Measurements from ENCODE around the gene KLHL3. TPM values are rescaled to one million over a fixed set of nuclear protein-coding genes. Genes with fewer than 3 reads are reported as not detected.

Gene KLHL3
- total and polyA plus RNA-seq, 2 donors (not counting 3 experiments of a cell fraction or from before 2014, with no cell fraction given): 8.8 to 13.6 TPM

DNA sequence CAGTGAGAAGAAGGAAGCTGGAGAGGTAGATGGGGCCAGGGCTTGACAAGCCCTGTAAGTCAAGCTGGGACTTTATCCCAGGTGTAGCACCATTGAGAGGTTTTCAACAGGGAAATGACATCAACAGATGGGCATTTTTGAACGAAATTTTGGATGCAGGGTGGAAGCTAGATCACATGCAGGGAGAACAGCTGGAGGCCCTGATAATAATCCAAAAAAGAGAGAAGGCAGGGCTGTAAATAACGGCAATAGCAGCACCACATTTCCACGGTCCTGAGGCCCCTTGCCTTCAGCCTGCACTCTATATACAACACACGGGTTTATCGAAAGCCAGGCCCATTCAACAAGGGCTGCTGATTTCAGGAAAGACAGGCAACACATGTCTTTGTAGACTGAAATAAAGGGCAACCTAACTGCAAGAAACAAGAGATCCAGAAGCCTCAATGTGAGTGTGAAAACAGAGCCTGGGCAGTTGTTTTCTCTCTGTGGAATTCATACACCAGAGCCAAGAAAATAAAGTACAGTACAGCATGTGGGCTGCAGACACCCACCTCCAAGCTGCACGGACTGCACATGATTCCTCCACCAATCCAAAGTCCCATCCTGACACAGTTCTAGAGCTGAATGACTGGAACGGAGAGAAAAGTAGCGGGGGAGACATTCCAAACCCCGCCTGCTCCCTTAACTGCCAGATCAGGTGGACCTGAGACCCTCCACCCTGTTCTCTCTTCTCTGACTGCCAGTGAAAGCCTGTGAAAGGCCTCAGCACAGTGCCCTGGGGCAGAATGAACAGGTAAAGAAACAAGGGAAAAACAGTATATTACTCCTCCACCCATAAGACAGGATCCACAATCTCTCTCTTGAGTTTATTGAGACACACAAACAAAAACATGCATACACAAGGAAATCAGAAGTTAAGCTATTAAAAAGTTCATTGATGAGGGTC lies 36.3 kb downstream of the KLHL3 start:
- H3K4me2 ChIP-seq (ENCODE audit: insufficient read depth, low read length): peak overlapping the region; percentile 11
- no peaks in the 10 kb centered on the region for H3K9me1 ChIP-seq (replicated peaks; ENCODE audit: control insufficient read depth, extremely low read depth, insufficient read depth, low read length)
- peak overlapping the region; percentile 74 for H2AFZ ChIP-seq (ENCODE audit: low read depth, low read length)
- H3K9ac ChIP-seq (replicated peaks; ENCODE audit: extremely low read depth, insufficient read depth, low read length): no peak overlapping the region
- FAIRE-seq (no peak), DNase-seq (ENCODE audit: low read depth, low spot score) (peak; percentile 60)
- POLR2A ChIA-PET: no interaction called here
- H3K9me3 ChIP-seq (replicated peaks; ENCODE audit: control insufficient read depth, insufficient read depth, low read length): no peaks in the 10 kb centered on the region
- H3K79me2 ChIP-seq (ENCODE audit: control insufficient read depth, insufficient read depth, low read length): no peaks in the 10 kb centered on the region
- TF ChIP-seq, protein P1, sequence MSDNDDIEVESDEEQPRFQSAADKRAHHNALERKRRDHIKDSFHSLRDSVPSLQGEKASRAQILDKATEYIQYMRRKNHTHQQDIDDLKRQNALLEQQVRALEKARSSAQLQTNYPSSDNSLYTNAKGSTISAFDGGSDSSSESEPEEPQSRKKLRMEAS (IDR thresholded peaks at IDR 0.05; ENCODE audit: insufficient read depth, insufficient read length): no peak
- TF ChIP-seq GATA2 (IDR thresholded peaks at IDR 0.05; ENCODE audit: insufficient read depth, insufficient read length, low read depth, low read length): no peak
- no peak for TF ChIP-seq EZH2 (IDR thresholded peaks at IDR 0.05; ENCODE audit: borderline replicate concordance, low read depth, low read length, severe bottlenecking)
- H3K27me3 ChIP-seq (ENCODE audit: control insufficient read depth in 2 of 2, insufficient read depth in 2 of 2, low read length in 2 of 2): no peaks in the 10 kb centered on the region
- H3K4me3 ChIP-seq (replicated peaks in 1 of 3; ENCODE audit: insufficient read depth in 1 of 3, low read depth in 1 of 3, low read length in 3 of 3): no peak overlapping the region
- no TSS peak for BruUV-seq (replicated peaks)
- intact Hi-C loops (cut with micrococcal nuclease): no loop called here
- H3K36me3 ChIP-seq (ENCODE audit: control insufficient read depth in 2 of 2, extremely low read depth in 1 of 2, insufficient read depth in 2 of 2, low read length in 2 of 2): peaks cover 0 to 5% of the 10 kb centered on the region in 2 experiments
- peaks cover 43% of the 10 kb centered on the region for H3K4me1 ChIP-seq (ENCODE audit: control insufficient read depth, extremely low read depth, insufficient read depth, low read length)
- H4K20me1 ChIP-seq (replicated peaks; ENCODE audit: control insufficient read depth, extremely low read depth, insufficient read depth, low read length): no peaks in the 10 kb centered on the region
- dilution Hi-C loops (cut with MboI; ENCODE audit: extremely low pct_ligation_motif_present, low sequenced_read_pairs): no loop called here
- CTCF ChIA-PET: interaction anchor here (0.6 to 10.6 kb wide), 5 partner anchors 28 to 52 kb away, joined by 5 to 107 read pairs (median 15); partner anchors contain the start of gene KLHL3
- H3K27ac ChIP-seq (ENCODE audit: insufficient read depth, low read depth, low read length): no peak overlapping the region

DNA sequence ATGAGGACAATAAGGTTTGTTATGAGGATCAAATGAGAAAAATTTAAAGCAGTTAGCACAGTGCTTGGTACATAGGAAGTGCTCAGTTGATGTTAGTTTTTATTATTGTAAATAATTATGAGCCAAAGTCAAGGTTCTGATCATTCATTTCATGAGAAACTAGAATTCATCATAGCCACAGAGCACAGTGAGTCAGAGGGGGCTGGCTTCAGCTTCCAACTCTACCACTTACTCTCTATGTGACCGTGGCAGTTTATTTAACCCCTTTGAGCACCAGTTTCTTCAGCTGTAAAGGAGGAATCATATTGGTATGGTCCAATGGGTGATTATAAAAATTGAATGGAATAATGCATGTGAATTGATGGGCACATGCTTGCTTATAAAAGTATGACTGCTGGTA lies 39.4 kb downstream of the KLHL3 start:
- BruUV-seq (replicated peaks): no TSS peak
- H3K27ac ChIP-seq (ENCODE audit: insufficient read depth, low read depth, low read length): peak overlapping the region; percentile 85
- no peak overlapping the region for H3K4me3 ChIP-seq (replicated peaks in 1 of 3; ENCODE audit: insufficient read depth in 1 of 3, low read depth in 1 of 3, low read length in 3 of 3)
- H3K9me1 ChIP-seq (replicated peaks; ENCODE audit: control insufficient read depth, extremely low read depth, insufficient read depth, low read length): no peaks in the 10 kb centered on the region
- intact Hi-C loops (cut with micrococcal nuclease): loop anchor here (1.0 to 2.0 kb wide), 5 partner anchors 10 to 66 kb away; no protein-coding TSS in a partner anchor
- H3K9ac ChIP-seq (replicated peaks; ENCODE audit: extremely low read depth, insufficient read depth, low read length): no peak overlapping the region
- FAIRE-seq (no peak), DNase-seq (ENCODE audit: low read depth, low spot score) (peak; percentile 84)
- no peaks in the 10 kb centered on the region for H3K27me3 ChIP-seq (ENCODE audit: control insufficient read depth in 2 of 2, insufficient read depth in 2 of 2, low read length in 2 of 2)
- peaks cover 45% of the 10 kb centered on the region for H3K4me1 ChIP-seq (ENCODE audit: control insufficient read depth, extremely low read depth, insufficient read depth, low read length)
- H3K36me3 ChIP-seq (ENCODE audit: control insufficient read depth in 2 of 2, extremely low read depth in 1 of 2, insufficient read depth in 2 of 2, low read length in 2 of 2): peaks cover 0 to 8% of the 10 kb centered on the region in 2 experiments
- H2AFZ ChIP-seq (ENCODE audit: low read depth, low read length): no peak overlapping the region
- no peaks in the 10 kb centered on the region for H3K79me2 ChIP-seq (ENCODE audit: control insufficient read depth, insufficient read depth, low read length)
- TF ChIP-seq, protein P1 (IDR thresholded peaks at IDR 0.05; ENCODE audit: insufficient read depth, insufficient read length): no peak
- peak; percentile 57 for TF ChIP-seq FOS (IDR thresholded peaks at IDR 0.05; ENCODE audit: borderline replicate concordance, insufficient read depth, low read length)
- TF ChIP-seq, protein P2, sequence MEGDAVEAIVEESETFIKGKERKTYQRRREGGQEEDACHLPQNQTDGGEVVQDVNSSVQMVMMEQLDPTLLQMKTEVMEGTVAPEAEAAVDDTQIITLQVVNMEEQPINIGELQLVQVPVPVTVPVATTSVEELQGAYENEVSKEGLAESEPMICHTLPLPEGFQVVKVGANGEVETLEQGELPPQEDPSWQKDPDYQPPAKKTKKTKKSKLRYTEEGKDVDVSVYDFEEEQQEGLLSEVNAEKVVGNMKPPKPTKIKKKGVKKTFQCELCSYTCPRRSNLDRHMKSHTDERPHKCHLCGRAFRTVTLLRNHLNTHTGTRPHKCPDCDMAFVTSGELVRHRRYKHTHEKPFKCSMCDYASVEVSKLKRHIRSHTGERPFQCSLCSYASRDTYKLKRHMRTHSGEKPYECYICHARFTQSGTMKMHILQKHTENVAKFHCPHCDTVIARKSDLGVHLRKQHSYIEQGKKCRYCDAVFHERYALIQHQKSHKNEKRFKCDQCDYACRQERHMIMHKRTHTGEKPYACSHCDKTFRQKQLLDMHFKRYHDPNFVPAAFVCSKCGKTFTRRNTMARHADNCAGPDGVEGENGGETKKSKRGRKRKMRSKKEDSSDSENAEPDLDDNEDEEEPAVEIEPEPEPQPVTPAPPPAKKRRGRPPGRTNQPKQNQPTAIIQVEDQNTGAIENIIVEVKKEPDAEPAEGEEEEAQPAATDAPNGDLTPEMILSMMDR (IDR thresholded peaks at IDR 0.05; ENCODE audit: extremely low read depth in 1 of 2, insufficient read depth in 1 of 2, low read depth in 1 of 2, low read length in 2 of 2): no peak
- H3K4me2 ChIP-seq (ENCODE audit: insufficient read depth, low read length): peak overlapping the region; percentile 61
- dilution Hi-C loops (cut with MboI; ENCODE audit: extremely low pct_ligation_motif_present, low sequenced_read_pairs): no loop called here
- no peaks in the 10 kb centered on the region for H4K20me1 ChIP-seq (replicated peaks; ENCODE audit: control insufficient read depth, extremely low read depth, insufficient read depth, low read length)
- POLR2A ChIA-PET: no interaction called here
- H3K9me3 ChIP-seq (replicated peaks; ENCODE audit: control insufficient read depth, insufficient read depth, low read length): no peaks in the 10 kb centered on the region
- CTCF ChIA-PET: interaction anchor here (0.6 to 10.6 kb wide), 15 partner anchors 10 to 67 kb away, joined by 3 to 107 read pairs (median 9); partner anchors contain the start of gene KLHL3

All from endothelial cell of umbilical vein (primary cell).